ENCODE results near the gene RNF208.

RNF208 gene

GRCh38 chr9:137221095-137221505, 940 bp downstream of the RNF208 start:
- peaks cover 6% of the 10 kb centered on the region; the same call in 1 of the 2 replicates for H3K36me3 ChIP-seq (ENCODE audit: insufficient read depth, low read length)
- no peaks in the 10 kb centered on the region for H3F3A ChIP-seq (ENCODE audit: insufficient read depth, low read length)
- H3K4me2 ChIP-seq (ENCODE audit: low read length), result no peak overlapping the region
- H3K4me3 ChIP-seq (ENCODE audit: low read depth, low read length, poor library complexity, severe bottlenecking), result no peak overlapping the region
- H2AFZ ChIP-seq (ENCODE audit: low read length), result no peak overlapping the region
- no peak overlapping the region for H3K27ac ChIP-seq (ENCODE audit: low read depth, low read length, poor library complexity, severe bottlenecking)
- H3K27me3 ChIP-seq (ENCODE audit: insufficient read depth, low read length), result no peaks in the 10 kb centered on the region
- no peak overlapping the region for H3K9ac ChIP-seq (ENCODE audit: low read length)
- no peaks in the 10 kb centered on the region for H3K9me2 ChIP-seq (ENCODE audit: low read depth, low read length)
- H3K79me2 ChIP-seq (ENCODE audit: insufficient read depth, low read length), result no peaks in the 10 kb centered on the region
- no peaks in the 10 kb centered on the region for H3K9me3 ChIP-seq (ENCODE audit: low read length)
- TF ChIP-seq EZH2 (IDR thresholded peaks at IDR 0.05; ENCODE audit: borderline replicate concordance, low read length) (no peak), CTCF (IDR thresholded peaks at IDR 0.05; ENCODE audit: low read length) (no peak)
- peaks cover 27% of the 10 kb centered on the region for H3K4me1 ChIP-seq (ENCODE audit: insufficient read depth, low read length, severe bottlenecking)
- H4K20me1 ChIP-seq (ENCODE audit: insufficient read depth, low read length), result no peaks in the 10 kb centered on the region

DNA sequence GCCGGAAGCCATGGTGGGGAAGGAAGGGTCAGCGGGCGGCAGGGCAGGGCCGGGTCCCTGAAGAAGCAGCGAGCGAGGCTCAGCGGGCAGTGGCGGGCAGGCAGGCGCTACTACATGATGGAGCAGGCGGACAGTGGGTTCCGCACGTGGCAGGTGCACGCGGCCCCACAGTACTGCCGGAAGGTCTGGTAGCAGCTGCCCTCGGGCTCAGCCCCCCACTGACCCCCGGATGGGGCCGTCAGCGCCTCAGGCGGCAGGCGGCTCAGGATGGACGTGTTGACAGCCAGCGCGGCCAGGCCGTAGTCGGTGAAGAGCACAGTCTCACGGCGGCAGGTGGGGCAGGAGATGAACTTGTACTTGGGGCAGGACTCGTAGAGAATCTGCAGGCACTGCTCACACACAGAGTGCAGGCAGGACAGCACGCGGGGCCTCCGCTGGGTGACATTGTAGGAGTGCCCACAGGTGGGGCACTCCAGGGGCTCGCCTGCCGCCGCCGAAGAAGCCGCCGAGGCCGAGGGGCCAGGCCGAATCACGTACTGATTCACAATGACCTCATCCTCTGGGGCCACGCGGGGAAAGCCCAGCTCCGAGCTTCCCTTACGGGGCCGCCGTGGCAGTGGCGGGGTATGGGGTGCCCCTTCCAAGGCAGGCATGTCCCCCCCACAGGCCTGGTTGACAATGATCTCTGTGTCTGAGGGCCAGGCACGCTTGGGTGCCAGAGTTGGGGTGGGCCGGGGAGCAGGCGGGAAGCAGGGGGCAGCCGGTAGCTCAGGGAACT, 1.5 kb downstream of the RNF208 start:
- H3K36me3 ChIP-seq (ENCODE audit: insufficient read depth, low read length), result peaks cover 6% of the 10 kb centered on the region; the same call in 1 of the 2 replicates
- no peak overlapping the region for H3K27ac ChIP-seq (ENCODE audit: low read depth, low read length, poor library complexity, severe bottlenecking)
- no peaks in the 10 kb centered on the region for H3K27me3 ChIP-seq (ENCODE audit: insufficient read depth, low read length)
- no peaks in the 10 kb centered on the region for H3K9me3 ChIP-seq (ENCODE audit: low read length)
- no peaks in the 10 kb centered on the region for H3K9me2 ChIP-seq (ENCODE audit: low read depth, low read length)
- H3F3A ChIP-seq (ENCODE audit: insufficient read depth, low read length), result no peaks in the 10 kb centered on the region
- H3K79me2 ChIP-seq (ENCODE audit: insufficient read depth, low read length), result no peaks in the 10 kb centered on the region
- H3K4me3 ChIP-seq (ENCODE audit: low read depth, low read length, poor library complexity, severe bottlenecking), result no peak overlapping the region
- TF ChIP-seq CTCF (IDR thresholded peaks at IDR 0.05; ENCODE audit: low read length) (no peak), EZH2 (IDR thresholded peaks at IDR 0.05; ENCODE audit: borderline replicate concordance, low read length) (no peak)
- H3K4me1 ChIP-seq (ENCODE audit: insufficient read depth, low read length, severe bottlenecking), result peaks cover 27% of the 10 kb centered on the region
- H3K4me2 ChIP-seq (ENCODE audit: low read length), result no peak overlapping the region
- no peak overlapping the region for H2AFZ ChIP-seq (ENCODE audit: low read length)
- no peaks in the 10 kb centered on the region for H4K20me1 ChIP-seq (ENCODE audit: insufficient read depth, low read length)
- no peak overlapping the region for H3K9ac ChIP-seq (ENCODE audit: low read length)

GRCh38 chr9:137219757-137220316, 2.2 kb downstream of the RNF208 start:
- no peaks in the 10 kb centered on the region for H3F3A ChIP-seq (ENCODE audit: insufficient read depth, low read length)
- H3K79me2 ChIP-seq (ENCODE audit: insufficient read depth, low read length), result no peaks in the 10 kb centered on the region
- TF ChIP-seq CTCF (IDR thresholded peaks at IDR 0.05; ENCODE audit: low read length) (no peak), EZH2 (IDR thresholded peaks at IDR 0.05; ENCODE audit: borderline replicate concordance, low read length) (no peak)
- H3K4me2 ChIP-seq (ENCODE audit: low read length), result no peak overlapping the region
- H3K9me2 ChIP-seq (ENCODE audit: low read depth, low read length), result no peaks in the 10 kb centered on the region
- H3K27ac ChIP-seq (ENCODE audit: low read depth, low read length, poor library complexity, severe bottlenecking), result no peak overlapping the region
- peaks cover 6% of the 10 kb centered on the region; the same call in 1 of the 2 replicates for H3K36me3 ChIP-seq (ENCODE audit: insufficient read depth, low read length)
- H3K4me3 ChIP-seq (ENCODE audit: low read depth, low read length, poor library complexity, severe bottlenecking), result no peak overlapping the region
- H3K27me3 ChIP-seq (ENCODE audit: insufficient read depth, low read length), result no peaks in the 10 kb centered on the region
- H4K20me1 ChIP-seq (ENCODE audit: insufficient read depth, low read length), result no peaks in the 10 kb centered on the region
- H3K4me1 ChIP-seq (ENCODE audit: insufficient read depth, low read length, severe bottlenecking), result peaks cover 27% of the 10 kb centered on the region
- no peak overlapping the region for H2AFZ ChIP-seq (ENCODE audit: low read length)
- no peak overlapping the region for H3K9ac ChIP-seq (ENCODE audit: low read length)
- H3K9me3 ChIP-seq (ENCODE audit: low read length), result no peaks in the 10 kb centered on the region
